Mesenchymal stem cell (in vitro differentiated cells and primary cell): ENCODE results near the gene CCL11.
A peak's percentile ranks its signal among the peaks of the same experiment; 100 is the strongest.

Experiments used
- DNase-seq: peaks from one replicate; pipeline ENCODE4 v3.0.0-alpha.2; 2013
- H2AFZ ChIP-seq: one replicate; pipeline ENCODE4 v1.6.1; 2013; ENCODE audit warnings: low read depth, mild to moderate bottlenecking, control low read depth, inconsistent platforms, low read length, moderate library complexity
- H2AK5ac ChIP-seq: 2 replicates; pipeline ENCODE4 v1.6.1; 2013; ENCODE audit warnings: low read length, moderate library complexity, mild to moderate bottlenecking, inconsistent platforms; ENCODE audit not compliant: severe bottlenecking
- H2BK120ac ChIP-seq: one replicate; pipeline ENCODE4 v1.6.1; 2013; ENCODE audit warnings: low read depth, mild to moderate bottlenecking, inconsistent platforms, low read length, moderate library complexity
- H2BK12ac ChIP-seq, 2 experiments: one replicate each; pipeline ENCODE4 v1.6.1; 2013; ENCODE audit warnings: inconsistent platforms in 2 of 2, low read length in 2 of 2, mild to moderate bottlenecking in 2 of 2, moderate library complexity in 2 of 2, control low read depth in 1 of 2
- H2BK15ac ChIP-seq: one replicate; pipeline ENCODE4 v1.6.1; 2013; ENCODE audit warnings: mild to moderate bottlenecking, low read depth, inconsistent platforms; ENCODE audit not compliant: poor library complexity, severe bottlenecking
- H2BK5ac ChIP-seq: 2 replicates; pipeline ENCODE4 v1.6.1; 2013; ENCODE audit warnings: low read depth, mild to moderate bottlenecking, low read length, control low read depth, inconsistent platforms; ENCODE audit not compliant: poor library complexity, severe bottlenecking
- H3K14ac ChIP-seq, 2 experiments: one replicate each; pipeline ENCODE4 v1.6.1; 2013; ENCODE audit warnings: inconsistent platforms in 2 of 2, low read length in 2 of 2, control low read depth in 1 of 2, mild to moderate bottlenecking in 1 of 2, moderate library complexity in 1 of 2
- H3K18ac ChIP-seq, 2 experiments: one replicate each; pipeline ENCODE4 v1.6.1; 2013; ENCODE audit warnings: inconsistent platforms in 2 of 2, low read length in 2 of 2, control low read depth in 1 of 2, low read depth in 1 of 2, mild to moderate bottlenecking in 1 of 2
- H3K23ac ChIP-seq, 2 experiments: one replicate each; pipeline ENCODE4 v1.6.1; 2013; ENCODE audit warnings: inconsistent platforms in 2 of 2, low read length in 2 of 2, mild to moderate bottlenecking in 2 of 2, moderate library complexity in 2 of 2, control low read depth in 1 of 2
- H3K27ac ChIP-seq: 2 replicates; pipeline ENCODE4 v1.5.1; 2013; ENCODE audit warnings: mild to moderate bottlenecking, moderate library complexity, low read length, control low read depth, inconsistent platforms; ENCODE audit not compliant: poor library complexity, severe bottlenecking
- H3K27me3 ChIP-seq, 2 experiments: 2 replicates each; pipeline versions ENCODE4 v1.6.1 to v1.7.0; 2013; ENCODE audit warnings: low read length in 2 of 2, mild to moderate bottlenecking in 2 of 2, moderate library complexity in 2 of 2, control low read depth in 1 of 2, inconsistent platforms in 1 of 2; ENCODE audit not compliant: control insufficient read depth in 1 of 2, insufficient read depth in 1 of 2
- H3K36me3 ChIP-seq, 2 experiments: 2 replicates each; pipeline versions ENCODE4 v1.6.1 to v1.7.0; 2013; ENCODE audit warnings: low read length in 2 of 2, control low read depth in 1 of 2, inconsistent platforms in 1 of 2, low read depth in 1 of 2, mild to moderate bottlenecking in 1 of 2; ENCODE audit not compliant: insufficient read depth in 2 of 2, control insufficient read depth in 1 of 2
- H3K4ac ChIP-seq, 2 experiments: one replicate each; pipeline ENCODE4 v1.6.1; 2013; ENCODE audit warnings: inconsistent platforms in 2 of 2, low read length in 2 of 2, mild to moderate bottlenecking in 2 of 2, moderate library complexity in 2 of 2, control low read depth in 1 of 2, low read depth in 1 of 2
- H3K4me1 ChIP-seq: 2 replicates; pipeline ENCODE4 v1.6.1; 2013; ENCODE audit warnings: low read depth, low read length, control low read depth; ENCODE audit not compliant: control insufficient read depth, insufficient read depth
- H3K4me2 ChIP-seq: 2 replicates; pipeline ENCODE4 v1.6.1; 2013; ENCODE audit warnings: low read length, mild to moderate bottlenecking, inconsistent platforms; ENCODE audit not compliant: poor library complexity, severe bottlenecking
- H3K4me3 ChIP-seq, 2 experiments: 2 replicates each; pipeline versions ENCODE4 v1.5.1 to v1.7.0; 2013; ENCODE audit warnings: low read length in 2 of 2, mild to moderate bottlenecking in 2 of 2, control low read depth in 1 of 2, low read depth in 1 of 2; ENCODE audit not compliant: insufficient read depth in 1 of 2
- H3K79me1 ChIP-seq: replicated peaks from 2 replicates; pipeline ENCODE4 v1.6.1; 2013; ENCODE audit warnings: mild to moderate bottlenecking, control low read depth, low read length, inconsistent platforms; ENCODE audit not compliant: poor library complexity, severe bottlenecking
- H3K9ac ChIP-seq: 2 replicates; pipeline ENCODE4 v1.7.0; 2013; ENCODE audit warnings: mild to moderate bottlenecking, low read length, moderate library complexity
- H3K9me3 ChIP-seq: 2 replicates; pipeline ENCODE4 v1.7.0; 2013; ENCODE audit warnings: mild to moderate bottlenecking, low read length; ENCODE audit not compliant: control insufficient read depth
- H4K8ac ChIP-seq: one replicate; pipeline ENCODE4 v1.6.1; 2013; ENCODE audit warnings: inconsistent platforms, mild to moderate bottlenecking, low read length, moderate library complexity
- H4K91ac ChIP-seq: one replicate; pipeline ENCODE4 v1.6.1; 2013; ENCODE audit warnings: mild to moderate bottlenecking, low read length, inconsistent platforms
- WGBS: methylation state at CpG from one replicate; pipeline ENCODE4 v1.1.7; 2013; ENCODE audit warnings: mixed read lengths; 5-methylcytosine and 5-hydroxymethylcytosine counted together

Gene CCL11

DNA sequence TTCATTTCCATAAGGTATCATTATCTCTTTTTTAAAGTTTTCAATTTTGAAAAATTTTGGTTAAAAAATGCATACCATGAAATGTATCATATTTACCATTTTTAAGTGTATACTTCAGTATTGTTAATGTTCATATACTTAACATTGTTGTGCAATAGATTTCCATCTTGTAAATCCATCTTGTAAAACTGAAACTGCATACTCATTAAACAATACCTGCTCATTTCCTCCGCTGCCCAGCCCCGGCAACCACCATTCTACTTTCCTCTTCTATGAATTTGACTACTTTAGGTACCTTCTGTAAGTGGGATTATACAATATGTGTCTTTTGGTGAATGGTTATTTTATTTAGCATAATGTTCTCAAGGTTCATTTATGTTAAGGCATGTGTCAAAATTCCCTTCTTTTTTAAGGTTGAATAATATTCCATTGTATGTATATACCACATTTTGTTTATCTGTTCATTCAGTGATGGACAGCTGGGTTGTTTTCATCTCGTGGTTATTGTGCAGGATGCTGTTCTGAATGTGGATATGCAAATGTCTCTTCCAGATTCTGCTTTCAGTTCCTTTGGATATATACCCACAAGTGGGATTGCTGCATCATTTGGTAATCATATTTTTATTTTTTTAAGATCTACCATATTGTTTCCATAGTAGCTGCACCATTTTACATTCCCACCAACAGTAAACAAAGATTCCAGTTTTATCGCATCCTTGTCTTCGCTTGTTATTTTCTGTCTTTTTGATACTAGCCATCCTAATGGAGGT, 23.8 kb upstream of the CCL11 start:
- no peak overlapping the region for H3K23ac ChIP-seq
- no peaks in the 10 kb centered on the region for H3K4me1 ChIP-seq

DNA sequence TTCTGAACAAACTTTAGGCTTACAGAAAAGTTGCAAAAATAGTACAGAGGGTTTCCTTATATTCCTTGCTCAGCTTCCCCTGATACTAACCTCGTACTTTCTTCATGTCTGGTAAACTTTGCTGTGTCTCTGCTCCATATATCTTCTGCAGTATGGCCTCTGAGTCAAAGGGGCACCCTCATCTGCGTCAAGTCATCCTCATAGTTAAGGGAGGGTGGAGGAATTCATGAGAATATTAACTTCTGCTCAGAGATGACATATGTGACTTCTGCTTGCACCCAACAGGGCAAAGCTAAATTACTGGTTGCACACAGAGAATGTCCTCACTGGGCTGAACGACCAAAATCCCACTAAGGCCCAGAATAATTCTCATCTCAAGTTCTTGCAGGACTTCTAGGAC, 19.8 kb upstream of the CCL11 start:
- Histone ChIP-seq H3K9ac (no peak overlapping the region), H2AFZ (no peak overlapping the region), H3K36me3 (no peaks in the 10 kb centered on the region), H3K79me1 (no peaks in the 10 kb centered on the region), H3K27me3 (no peaks in the 10 kb centered on the region), H3K23ac (no peak overlapping the region), H3K4me1 (no peaks in the 10 kb centered on the region), H2AK5ac (no peak overlapping the region), H3K4me3 (no peak overlapping the region), H3K4me2 (no peak overlapping the region), H3K9me3 (no peaks in the 10 kb centered on the region), H3K27ac (no peak overlapping the region), H2BK12ac (no peak overlapping the region), H4K91ac (no peak overlapping the region), H2BK5ac (no peak overlapping the region), H3K14ac (no peak overlapping the region), H3K18ac (no peak overlapping the region), H3K4ac (no peak overlapping the region), H4K8ac (no peak overlapping the region), H2BK15ac (no peak overlapping the region), H2BK120ac (no peak overlapping the region)
- DNase-seq, result no peak
- WGBS, result 40% methylated on average over 1 of the region's 3 CpGs

More for the DNA sequence above, 23.8 kb upstream of the CCL11 start:
- H3K27me3 ChIP-seq, result no peaks in the 10 kb centered on the region
- no peak overlapping the region for H3K4me2 ChIP-seq
- H3K9me3 ChIP-seq, result no peaks in the 10 kb centered on the region
- H3K4me3 ChIP-seq, result no peak overlapping the region
- no peak overlapping the region for H4K91ac ChIP-seq
- no peak overlapping the region for H3K4ac ChIP-seq
- WGBS, result 87% methylated on average over 4 of the region's 5 CpGs
- H2BK15ac ChIP-seq, result no peak overlapping the region
- no peak overlapping the region for H3K9ac ChIP-seq
- no peak overlapping the region for H3K14ac ChIP-seq
- H2BK5ac ChIP-seq, result no peak overlapping the region
- no peak overlapping the region for H4K8ac ChIP-seq
- peaks cover 0 to 8% of the 10 kb centered on the region in 2 experiments for H3K36me3 ChIP-seq
- no peak overlapping the region for H3K18ac ChIP-seq
- no peak for DNase-seq
- H2BK120ac ChIP-seq, result no peak overlapping the region
- no peaks in the 10 kb centered on the region for H3K79me1 ChIP-seq
- H2AFZ ChIP-seq, result no peak overlapping the region
- no peak overlapping the region for H2AK5ac ChIP-seq
- no peak overlapping the region for H3K27ac ChIP-seq
- no peak overlapping the region for H2BK12ac ChIP-seq

DNA sequence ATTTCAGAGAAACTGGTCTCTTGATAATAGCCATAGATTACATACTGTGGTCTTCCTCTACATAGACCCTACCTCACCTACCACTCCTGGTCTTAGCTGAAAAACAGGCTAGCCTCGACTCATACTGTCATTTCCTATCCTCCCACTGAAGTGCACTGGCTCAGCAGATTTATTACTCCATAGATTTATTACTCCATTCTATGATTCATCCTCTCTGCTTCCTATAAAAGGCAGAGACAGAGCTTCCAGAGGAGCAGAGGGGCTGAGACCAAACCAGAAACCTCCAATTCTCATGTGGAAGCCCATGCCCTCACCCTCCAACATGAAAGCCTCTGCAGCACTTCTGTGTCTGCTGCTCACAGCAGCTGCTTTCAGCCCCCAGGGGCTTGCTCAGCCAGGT, 15.6 kb upstream of the CCL11 start, which contains the start of gene CCL7:
TSS of gene CCL7 (plus strand) at position 253 of the 400 bp plus-strand sequence. CDS start at position 323, 70 bp downstream.
- Histone ChIP-seq H3K14ac (no peak within 1 kb of the TSS), H3K23ac (no peak within 1 kb of the TSS), H3K9me3 (no peaks in the 10 kb centered on the region), H3K36me3 (no peaks in the 10 kb centered on the region), H3K27me3 (no peaks in the 10 kb centered on the region), H2BK12ac (no peak within 1 kb of the TSS), H3K27ac (no peak within 1 kb of the TSS), H4K91ac (no peak within 1 kb of the TSS), H2BK15ac (no peak within 1 kb of the TSS), H3K4me3 (peak within 1 kb of the TSS in 1 of 2 experiments; percentile 11), H4K8ac (no peak within 1 kb of the TSS), H2BK120ac (no peak within 1 kb of the TSS), H3K4me1 (no peaks in the 10 kb centered on the region), H3K4me2 (no peak within 1 kb of the TSS), H2AK5ac (no peak within 1 kb of the TSS), H3K18ac (no peak within 1 kb of the TSS), H2AFZ (no peak within 1 kb of the TSS), H3K9ac (no peak within 1 kb of the TSS), H3K4ac (no peak within 1 kb of the TSS), H2BK5ac (no peak within 1 kb of the TSS), H3K79me1 (no peaks in the 10 kb centered on the region)
- 5% methylated on average over 1 of the region's 1 CpG for WGBS
- DNase-seq, result peak; percentile 60

DNA sequence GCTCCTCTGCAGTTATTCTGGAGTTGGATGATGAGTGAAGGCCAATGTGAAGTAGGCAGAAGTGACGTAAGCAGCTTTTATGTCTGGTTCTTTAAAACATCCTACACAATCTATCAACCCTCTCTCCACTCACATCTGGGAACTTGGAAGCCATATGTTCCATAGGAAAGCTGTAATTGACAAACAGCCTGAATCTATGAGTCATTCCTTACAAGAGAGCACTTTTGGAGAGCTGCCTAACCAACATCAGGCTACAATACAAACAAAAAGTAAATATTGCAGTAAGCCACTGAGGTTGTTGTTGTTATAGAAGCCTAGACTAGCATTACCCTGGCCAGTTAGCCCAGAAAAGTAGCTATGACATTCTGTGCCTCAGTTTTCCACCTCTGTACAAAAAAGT, 9.7 kb upstream of the CCL11 start:
- H3K27me3 ChIP-seq, result no peaks in the 10 kb centered on the region
- no peaks in the 10 kb centered on the region for H3K36me3 ChIP-seq
- H3K9me3 ChIP-seq, result no peaks in the 10 kb centered on the region
- no peak overlapping the region for H2AFZ ChIP-seq
- no peak overlapping the region for H3K18ac ChIP-seq
- no peak overlapping the region for H3K27ac ChIP-seq
- no peaks in the 10 kb centered on the region for H3K4me1 ChIP-seq
- no peak overlapping the region for H3K9ac ChIP-seq
- H4K8ac ChIP-seq, result no peak overlapping the region
- H3K79me1 ChIP-seq, result no peaks in the 10 kb centered on the region
- no peak overlapping the region for H3K4me2 ChIP-seq
- H2BK120ac ChIP-seq, result no peak overlapping the region
- no peak overlapping the region for H3K23ac ChIP-seq
- no peak overlapping the region for H4K91ac ChIP-seq
- peak; percentile 95 for DNase-seq
- no CpG with 5 or more reads among the region's 1 CpG for WGBS
- no peak overlapping the region for H2BK15ac ChIP-seq
- H3K14ac ChIP-seq, result no peak overlapping the region
- H2AK5ac ChIP-seq, result no peak overlapping the region
- no peak overlapping the region for H3K4ac ChIP-seq
- no peak overlapping the region for H2BK5ac ChIP-seq
- no peak overlapping the region for H3K4me3 ChIP-seq
- no peak overlapping the region for H2BK12ac ChIP-seq
